ENCODE measurements around the gene NKIRAS2. TPM values are rescaled to one million over a fixed set of nuclear protein-coding genes. Genes with fewer than 3 reads are reported as not detected.
A peak's percentile ranks its signal among the peaks of the same experiment; 100 is the strongest.

Gene NKIRAS2
- total and polyA plus RNA-seq, 2 donors (not counting 1 experiment from before 2014, with no cell fraction given): 18.8 to 37.7 TPM

GRCh38 chr17:42049834-42050392 is 30.0 kb downstream of the NKIRAS2 start:
- Histone ChIP-seq H3K9me3 (ENCODE audit: control insufficient read depth, insufficient read depth, low read depth, low read length) (no peaks in the 10 kb centered on the region), H3K4me1 (ENCODE audit: control insufficient read depth, extremely low read depth, insufficient read depth, low read length) (no peaks in the 10 kb centered on the region), H3K4me2 (ENCODE audit: extremely low read depth, insufficient read depth, low read length) (peak overlapping the region; percentile 64), H3K4me3 (replicated peaks in 1 of 4; ENCODE audit: control extremely low read depth in 1 of 4, insufficient read depth in 1 of 4, low read depth in 3 of 4, low read length in 4 of 4) (peak overlapping the region; percentile 15 to 53 (median 38)), H3K79me2 (ENCODE audit: control insufficient read depth, insufficient read depth, low read length) (no peaks in the 10 kb centered on the region), H3K27me3 (ENCODE audit: control insufficient read depth, insufficient read depth, low read length) (peaks cover 31% of the 10 kb centered on the region), H4K20me1 (ENCODE audit: control insufficient read depth, extremely low read depth, insufficient read depth, low read length) (no peaks in the 10 kb centered on the region), H3K36me3 (ENCODE audit: control insufficient read depth, insufficient read depth, low read length) (no peaks in the 10 kb centered on the region), H3K9ac (ENCODE audit: insufficient read depth, low read length) (peak overlapping the region; percentile 49), H2AFZ (ENCODE audit: low read length) (peak overlapping the region; percentile 21), H3K27ac (ENCODE audit: insufficient read depth, low read length) (no peak overlapping the region)
- DNase-seq (ENCODE audit: low read depth in 2 of 2): no peak
- TF ChIP-seq CTCF (conservative IDR thresholded peaks at IDR 0.05 in 1 of 2, IDR thresholded peaks at IDR 0.05 in 1 of 2; ENCODE audit: low read depth in 1 of 2, low read length in 2 of 2) (no peak), EZH2 (IDR thresholded peaks at IDR 0.05; ENCODE audit: low read length, missing control alignments) (no peak)

- peak within 1 kb of the TSS; percentile 15 to 53 (median 38) for H3K4me3 ChIP-seq (replicated peaks in 1 of 4; ENCODE audit: control extremely low read depth in 1 of 4, insufficient read depth in 1 of 4, low read depth in 3 of 4, low read length in 4 of 4)
- no peak within 1 kb of the TSS for H3K27ac ChIP-seq (ENCODE audit: insufficient read depth, low read length)
- TF ChIP-seq CTCF (conservative IDR thresholded peaks at IDR 0.05 in 1 of 2, IDR thresholded peaks at IDR 0.05 in 1 of 2; ENCODE audit: low read depth in 1 of 2, low read length in 2 of 2) (peak; percentile 12 to 27), EZH2 (IDR thresholded peaks at IDR 0.05; ENCODE audit: low read length, missing control alignments) (no peak)
- H2AFZ ChIP-seq (ENCODE audit: low read length): peak within 1 kb of the TSS; percentile 21
- H3K9ac ChIP-seq (ENCODE audit: insufficient read depth, low read length): peak within 1 kb of the TSS; percentile 49
- H3K9me3 ChIP-seq (ENCODE audit: control insufficient read depth, insufficient read depth, low read depth, low read length): no peaks in the 10 kb centered on the region
- no peaks in the 10 kb centered on the region for H3K79me2 ChIP-seq (ENCODE audit: control insufficient read depth, insufficient read depth, low read length)
- H3K4me1 ChIP-seq (ENCODE audit: control insufficient read depth, extremely low read depth, insufficient read depth, low read length): no peaks in the 10 kb centered on the region
- H4K20me1 ChIP-seq (ENCODE audit: control insufficient read depth, extremely low read depth, insufficient read depth, low read length): no peaks in the 10 kb centered on the region
- peaks cover 31% of the 10 kb centered on the region for H3K27me3 ChIP-seq (ENCODE audit: control insufficient read depth, insufficient read depth, low read length)
- H3K4me2 ChIP-seq (ENCODE audit: extremely low read depth, insufficient read depth, low read length): peak within 1 kb of the TSS; percentile 64
- no peaks in the 10 kb centered on the region for H3K36me3 ChIP-seq (ENCODE audit: control insufficient read depth, insufficient read depth, low read length)
- DNase-seq (ENCODE audit: low read depth in 2 of 2): peak; percentile 13 to 22
Measured at GRCh38 chr17:42050393-42051012, 30.6 kb downstream of the NKIRAS2 start, which contains the start of gene C17orf113. Gene C17orf113 (minus strand): TSS chr17:42050601. CDS start chr17:42043376, 7,225 bp downstream.

- no peak overlapping the region for H2AFZ ChIP-seq (ENCODE audit: low read length)
- no peak overlapping the region for H3K4me2 ChIP-seq (ENCODE audit: extremely low read depth, insufficient read depth, low read length)
- no peaks in the 10 kb centered on the region for H4K20me1 ChIP-seq (ENCODE audit: control insufficient read depth, extremely low read depth, insufficient read depth, low read length)
- no peak for DNase-seq (ENCODE audit: low read depth in 2 of 2)
- peak overlapping the region in 1 of 4 experiments; percentile 7 for H3K4me3 ChIP-seq (replicated peaks in 1 of 4; ENCODE audit: control extremely low read depth in 1 of 4, insufficient read depth in 1 of 4, low read depth in 3 of 4, low read length in 4 of 4)
- no peak overlapping the region for H3K27ac ChIP-seq (ENCODE audit: insufficient read depth, low read length)
- no peaks in the 10 kb centered on the region for H3K9me3 ChIP-seq (ENCODE audit: control insufficient read depth, insufficient read depth, low read depth, low read length)
- H3K27me3 ChIP-seq (ENCODE audit: control insufficient read depth, insufficient read depth, low read length): peaks cover 31% of the 10 kb centered on the region
- no peaks in the 10 kb centered on the region for H3K79me2 ChIP-seq (ENCODE audit: control insufficient read depth, insufficient read depth, low read length)
- H3K4me1 ChIP-seq (ENCODE audit: control insufficient read depth, extremely low read depth, insufficient read depth, low read length): no peaks in the 10 kb centered on the region
- no peak overlapping the region for H3K9ac ChIP-seq (ENCODE audit: insufficient read depth, low read length)
- TF ChIP-seq EZH2 (IDR thresholded peaks at IDR 0.05; ENCODE audit: low read length, missing control alignments) (peak; percentile 22), CTCF (conservative IDR thresholded peaks at IDR 0.05 in 1 of 2, IDR thresholded peaks at IDR 0.05 in 1 of 2; ENCODE audit: low read depth in 1 of 2, low read length in 2 of 2) (no peak)
- no peaks in the 10 kb centered on the region for H3K36me3 ChIP-seq (ENCODE audit: control insufficient read depth, insufficient read depth, low read length)
Measured at GRCh38 chr17:42051013-42051400, 31.1 kb downstream of the NKIRAS2 start.
